Activated CD4-positive, alpha-beta T cell treated with anti-CD3 and anti-CD28 coated beads for 1 hour (primary cell): ENCODE results near the gene TCP1.
"Not testable (repeated sequence)": the region's sequence is repeated elsewhere in the genome, so short reads cannot be mapped to it uniquely, and the experiment has no call there.

ENCODE experiments used
- DNase-seq: peaks from one replicate; pipeline ENCODE4 v3.0.0-alpha.2; 2020

Gene TCP1

GRCh38 chr6:159769470-159769869, 19.9 kb downstream of the TCP1 start:
- no peak for DNase-seq

- no peak for DNase-seq
Observed at GRCh38 chr6:159766906-159767305, 22.5 kb downstream of the TCP1 start.

GRCh38 chr6:159762681-159763293, 26.6 kb downstream of the TCP1 start:
- no peak for DNase-seq

- peak; percentile 87 for DNase-seq
Observed at GRCh38 chr6:159761873-159762680, 27.3 kb downstream of the TCP1 start, which contains the start of gene ACAT2. Gene ACAT2, plus strand, starts transcription at chr6:159762045. Its CDS starts 43 bp downstream, at chr6:159762088.

- DNase-seq, result no peak
Observed at GRCh38 chr6:159761129-159761872, 28.1 kb downstream of the TCP1 start.

- no peak for DNase-seq
Observed at GRCh38 chr6:159760602-159761057, 28.8 kb downstream of the TCP1 start.

- no peak for DNase-seq
Observed at GRCh38 chr6:159759645-159760044, 29.8 kb downstream of the TCP1 start.

GRCh38 chr6:159758031-159759001, 31.1 kb downstream of the TCP1 start:
- DNase-seq, result no peak

GRCh38 chr6:159756508-159756907, 32.9 kb downstream of the TCP1 start:
- DNase-seq, result no peak

- no peak for DNase-seq
Observed at GRCh38 chr6:159754959-159755914, 34.2 kb downstream of the TCP1 start.

GRCh38 chr6:159754401-159754800, 35.0 kb downstream of the TCP1 start:
- DNase-seq, result no peak

- DNase-seq, result no peak
Observed at GRCh38 chr6:159753081-159753872, 36.1 kb downstream of the TCP1 start.

GRCh38 chr6:159751448-159751847, 38.0 kb downstream of the TCP1 start:
- DNase-seq, result no peak

- not testable (repeated sequence) for DNase-seq
Observed at GRCh38 chr6:159748127-159748526, 41.3 kb downstream of the TCP1 start.

- DNase-seq, result no peak
Observed at GRCh38 chr6:159746759-159747158, 42.6 kb downstream of the TCP1 start.

GRCh38 chr6:159745081-159745480, 44.3 kb downstream of the TCP1 start:
- no peak for DNase-seq

GRCh38 chr6:159742165-159742564, 47.2 kb downstream of the TCP1 start:
- no peak for DNase-seq

- DNase-seq, result no peak
Observed at GRCh38 chr6:159739341-159739740, 50.1 kb downstream of the TCP1 start.

- no peak for DNase-seq
Observed at GRCh38 chr6:159736908-159737307, 52.5 kb downstream of the TCP1 start.

GRCh38 chr6:159733395-159733794, 56.0 kb downstream of the TCP1 start:
- not testable (repeated sequence) for DNase-seq
